Coronary artery (tissue), 2 donors: ENCODE measurements around the gene FZD1.
"Not testable (repeated sequence)": the region's sequence is repeated elsewhere in the genome, so short reads cannot be mapped to it uniquely, and the experiment has no call there.

Experiments
- DNase-seq: peaks from one replicate; pipeline ENCODE4 v3.0.0-alpha.2; 2017; ENCODE audit warnings: low spot score
- H3K27ac ChIP-seq, 2 donors: fragments of 200-600 bp; sonication (generic); one replicate each; pipeline ENCODE4 v1.5.1; 2016 to 2019
- H3K4me3 ChIP-seq: fragments of 200-600 bp; sonication (generic); 2 replicates; pipeline ENCODE4 v1.5.1; 2016; ENCODE audit warnings: mild to moderate bottlenecking, moderate library complexity
- CTCF ChIP-seq: fragments of 200-600 bp; sonication (generic); IDR thresholded peaks from one replicate; pipeline ENCODE4 v1.5.1; 2019; ENCODE audit warnings: antibody characterized with exemption

FZD1 gene

GRCh38 chr7:91294639-91295220 lies 30.5 kb downstream of the FZD1 start:
- no peak overlapping the region for H3K4me3 ChIP-seq
- no peak overlapping the region for H3K27ac ChIP-seq
- no peak for TF ChIP-seq CTCF
- no peak for DNase-seq

GRCh38 chr7:91295576-91295975 lies 31.3 kb downstream of the FZD1 start:
- no peak overlapping the region for H3K4me3 ChIP-seq
- TF ChIP-seq CTCF, result no peak
- no peak overlapping the region for H3K27ac ChIP-seq
- DNase-seq, result no peak

- H3K4me3 ChIP-seq, result no peak overlapping the region
- no peak for TF ChIP-seq CTCF
- DNase-seq, result no peak
- no peak overlapping the region for H3K27ac ChIP-seq
Observed at GRCh38 chr7:91297939-91298338, 33.7 kb downstream of the FZD1 start.

- Histone ChIP-seq H3K27ac (peak overlapping the region in 1 of 2 donors; percentile 11), H3K4me3 (no peak overlapping the region)
- TF ChIP-seq CTCF, result no peak
- no peak for DNase-seq
Observed at GRCh38 chr7:91299952-91300775, 35.9 kb downstream of the FZD1 start.

GRCh38 chr7:91302794-91303193 lies 38.6 kb downstream of the FZD1 start:
- TF ChIP-seq CTCF, result no peak
- Histone ChIP-seq H3K4me3 (no peak overlapping the region), H3K27ac (no peak overlapping the region)
- DNase-seq, result no peak

GRCh38 chr7:91306266-91306665 lies 42.0 kb downstream of the FZD1 start:
- Histone ChIP-seq H3K27ac (no peak overlapping the region), H3K4me3 (no peak overlapping the region)
- TF ChIP-seq CTCF, result no peak
- no peak for DNase-seq

GRCh38 chr7:91307467-91307866 lies 43.2 kb downstream of the FZD1 start:
- no peak for DNase-seq

GRCh38 chr7:91308191-91308590 lies 44.0 kb downstream of the FZD1 start:
- H3K4me3 ChIP-seq, H3K27ac ChIP-seq, DNase-seq: not testable (repeated sequence)

More at GRCh38 chr7:91307467-91307866, 43.2 kb downstream of the FZD1 start:
- TF ChIP-seq CTCF, result no peak
- Histone ChIP-seq H3K27ac (no peak overlapping the region), H3K4me3 (no peak overlapping the region)
